Pancreas (tissue), 10 donors: ENCODE results near the gene COPG2. TPM values are rescaled to one million over a fixed set of nuclear protein-coding genes. Genes with fewer than 3 reads are reported as not detected.

Experiments
- ATAC-seq, 4 donors: fragments of 200-7000 bp; cut with Tn5 transposase; one replicate each; pipeline versions ENCODE4 v1.8.0 to v1.9.1; 2020; ENCODE audit warnings: mild to moderate bottlenecking in 4 of 4, moderate library complexity in 4 of 4
- DNase-seq, 6 donors: peaks; one replicate each; pipeline ENCODE4 v3.0.0-alpha.2; 2020
- FAIRE-seq: peaks from 2 replicates; lab custom pipeline; 2012; peaks lifted over from hg19 to GRCh38; lab: Jason Lieb, UNC
- H3K27ac ChIP-seq, 4 donors: fragments of 200-600 bp; sonication (generic); 1 replicate in 3 of 4; 2 replicates in 1 of 4; pipeline versions ENCODE4 v1.5.0 to v1.8.0; 2020
- H3K27me3 ChIP-seq, 4 donors: fragments of 200-600 bp; one replicate each; pipeline ENCODE4 v1.8.0; 2021
- H3K36me3 ChIP-seq, 3 donors: fragments of 200-600 bp; sonication (generic) in 1 of 3; one replicate each; pipeline versions ENCODE4 v1.5.0 to v1.8.0; 2020 to 2021
- H3K4me1 ChIP-seq, 3 donors: fragments of 200-600 bp; one replicate each; pipeline ENCODE4 v1.8.0; 2021
- H3K4me3 ChIP-seq, 4 donors: fragments of 200-600 bp; sonication (generic) in 2 of 4; one replicate each; pipeline versions ENCODE4 v1.5.0 to v1.8.0; 2020 to 2021
- H3K9me3 ChIP-seq, 4 donors: fragments of 200-600 bp; one replicate each; pipeline ENCODE4 v1.8.0; 2021
- CTCF ChIP-seq, 4 donors: fragments of 200-600 bp; sonication (generic) in 3 of 4; IDR thresholded peaks; one replicate each; pipeline versions ENCODE4 v1.5.0 to v1.8.0; 2021; ENCODE audit warnings: antibody characterized with exemption in 4 of 4
- WGBS, 2 donors: extraction: QIAGEN DNeasy Blood & Tissue Kit; methylation state at CpG; one replicate each; pipeline ENCODE4 v1.1.7; 2013; 5-methylcytosine and 5-hydroxymethylcytosine counted together
- intact Hi-C, 3 donors: fragments of 100-400 bp; cut with DNase I; formaldehyde crosslinking; loops; one replicate each; pipeline versions ENCODE4 v1.11.1 to v1.14.2; 2022
- polyA plus RNA-seq, 2 donors: library from polyadenylated mRNA; stranded (reverse); fragments of 200-250 nt; gene quantifications; one replicate each; pipeline ENCODE4 v1.2.3, GENCODE V29; 2013
- total RNA-seq, 6 donors: library from RNA; stranded (reverse); fragmentation: NEBNext Ultra II Directional in 4 of 6; extraction: Animal tissue kit (Norgen Biotek cat#: 25700) in 4 of 6; gene quantifications; one replicate each; pipeline versions ENCODE4 v1.2.1 to v1.2.4, GENCODE V29; 2021 to 2023
- donor health status: healthy with polysubstance abuse.
- donor health status: DM: no; HTN: no; CAD: no; lungs with moderate emphysema.
- donor health status: DM: no; HTN: no; CAD: no.
- donor health status: control.
- donor health status: control.
- donor health status: Bipolar disorder and iron deficiency.
- donor health status: DM: yes; HTN: yes; CAD: no.
- donor health status: DM: no; HTN: no; CAD: no.
- donor health status: DM: no; HTN: no; CAD: no.
- donor health status: DM: yes; HTN: yes; CAD: no.

COPG2 gene
- total and polyA plus RNA-seq, 8 donors = 3.8 to 13.5 (median 8.4) TPM

- H3K9me3 ChIP-seq = no peaks in the 10 kb centered on the region
- ATAC-seq (no peak), FAIRE-seq (no peak), DNase-seq (no peak)
- H3K4me1 ChIP-seq = no peaks in the 10 kb centered on the region
- no peaks in the 10 kb centered on the region for H3K27me3 ChIP-seq
- TF ChIP-seq CTCF (IDR thresholded peaks at IDR 0.05) = no peak
- WGBS, 2 donors = 64 to 69% methylated on average over 4 of the region's 4 CpGs
- intact Hi-C loops = no loop called here
- no peak overlapping the region for H3K27ac ChIP-seq
- H3K4me3 ChIP-seq = no peak overlapping the region
- no peaks in the 10 kb centered on the region for H3K36me3 ChIP-seq
These were observed 13.3 kb downstream of the COPG2 start for GRCh38 chr7:130655286-130655685.

GRCh38 chr7:130654850-130655249, 13.7 kb downstream of the COPG2 start:
- H3K27ac ChIP-seq = no peak overlapping the region
- 82 to 86% methylated on average over 1 of the region's 1 CpG for WGBS, 2 donors
- H3K27me3 ChIP-seq = no peaks in the 10 kb centered on the region
- no peaks in the 10 kb centered on the region for H3K9me3 ChIP-seq
- DNase-seq = no peak
- FAIRE-seq = no peak
- H3K36me3 ChIP-seq = no peaks in the 10 kb centered on the region
- no peaks in the 10 kb centered on the region for H3K4me1 ChIP-seq
- H3K4me3 ChIP-seq = no peak overlapping the region
- no peak for ATAC-seq
- TF ChIP-seq CTCF (IDR thresholded peaks at IDR 0.05) = no peak
- intact Hi-C loops = no loop called here

- Histone ChIP-seq H3K36me3 (no peaks in the 10 kb centered on the region), H3K27me3 (no peaks in the 10 kb centered on the region), H3K27ac (no peak overlapping the region), H3K4me1 (no peaks in the 10 kb centered on the region), H3K9me3 (no peaks in the 10 kb centered on the region), H3K4me3 (no peak overlapping the region)
- intact Hi-C loops = no loop called here
- WGBS, 2 donors = 90 to 93% methylated on average over 1 of the region's 1 CpG
- DNase-seq (no peak), ATAC-seq (no peak), FAIRE-seq (no peak)
- no peak for TF ChIP-seq CTCF (IDR thresholded peaks at IDR 0.05)
These were observed 17.9 kb downstream of the COPG2 start for GRCh38 chr7:130650611-130651120.

GRCh38 chr7:130649004-130649790, 19.4 kb downstream of the COPG2 start:
- WGBS, 2 donors = 89 to 97% methylated on average over 4 of the region's 4 CpGs

More at GRCh38 chr7:130649004-130649790, 19.4 kb downstream of the COPG2 start:
- ATAC-seq (no peak), FAIRE-seq (no peak), DNase-seq (no peak)
- Histone ChIP-seq H3K36me3 (no peaks in the 10 kb centered on the region), H3K4me1 (no peaks in the 10 kb centered on the region), H3K4me3 (no peak overlapping the region), H3K27ac (no peak overlapping the region), H3K9me3 (no peaks in the 10 kb centered on the region), H3K27me3 (no peaks in the 10 kb centered on the region)
- TF ChIP-seq CTCF (IDR thresholded peaks at IDR 0.05) = no peak
- intact Hi-C loops = no loop called here
